Testis (tissue), 3 donors: ENCODE data around the gene MLC1. TPM values are rescaled to one million over a fixed set of nuclear protein-coding genes. Genes with fewer than 3 reads are reported as not detected.

ENCODE experiments used
- DNase-seq: peaks from one replicate; pipeline ENCODE4 v3.0.0-alpha.2; 2019
- H3K27ac ChIP-seq, 2 donors: fragments of 200-600 bp; sonication (generic); one replicate each; pipeline ENCODE4 v1.5.1; 2019
- H3K27me3 ChIP-seq: fragments of 200-600 bp; sonication (generic); one replicate; pipeline ENCODE4 v1.5.1; 2019
- H3K36me3 ChIP-seq: fragments of 200-600 bp; sonication (generic); one replicate; pipeline ENCODE4 v1.5.1; 2017; ENCODE audit warnings: low read depth; ENCODE audit errors: missing control alignments
- H3K4me1 ChIP-seq: fragments of 200-600 bp; sonication (generic); one replicate; pipeline ENCODE4 v1.5.1; 2019
- H3K4me3 ChIP-seq, 2 donors: fragments of 200-600 bp; sonication (generic); one replicate each; pipeline ENCODE4 v1.5.1; 2017 to 2019
- H3K9me3 ChIP-seq: fragments of 200-600 bp; sonication (generic); one replicate; pipeline ENCODE4 v1.5.1; 2017
- CTCF ChIP-seq, 3 experiments: fragments of 450-650 bp in 2 of 3; fragments of 200-600 bp in 1 of 3; sonication (generic) in 1 of 3; IDR thresholded peaks; one replicate each; pipeline ENCODE4 v1.5.1; 2016 to 2019; ENCODE audit warnings: antibody characterized with exemption in 3 of 3, mild to moderate bottlenecking in 2 of 3, moderate library complexity in 1 of 3
- POLR2A ChIP-seq: fragments of 450-650 bp; IDR thresholded peaks from one replicate; pipeline ENCODE4 v1.6.1; 2017; ENCODE audit warnings: antibody characterized with exemption, mild to moderate bottlenecking, moderate library complexity
- WGBS, 2 donors: methylation state at CpG; one replicate each; pipeline ENCODE4 v1.1.5; 2018; 5-methylcytosine and 5-hydroxymethylcytosine counted together
- intact Hi-C: fragments of 100-400 bp; cut with DNase I; formaldehyde crosslinking; loops from one replicate; pipeline ENCODE4 v1.15.1; 2023; ENCODE audit warnings: low total_unique reads
- polyA plus RNA-seq: library from polyadenylated mRNA; stranded (reverse); fragments of 350-450 nt; fragmentation: Illumina TruSeq; extraction: RNeasy Lipid Tissue Mini Kit (QIAGEN cat#74804); gene quantifications from one replicate; pipeline ENCODE4 v1.2.3, GENCODE V29; 2014; ENCODE audit warnings: low read depth, low replicate concordance; ENCODE audit not compliant: insufficient read depth
- total RNA-seq, 2 donors: library from RNA; depleted of rRNA; stranded (reverse); fragments of >200 nt; gene quantifications; one replicate each; pipeline ENCODE4 v1.2.3, GENCODE V29; 2016

MLC1 gene
- total and polyA plus RNA-seq, 3 donors from 2014 or later: 1.3 to 1.5 (median 1.3) TPM

GRCh38 chr22:50076646-50077535 is 8.3 kb downstream of the MLC1 start:
- DNase-seq: no peak
- TF ChIP-seq CTCF (IDR thresholded peaks at IDR 0.05) (no peak), POLR2A (no peak)
- H3K27ac ChIP-seq: no peak overlapping the region
- no peaks in the 10 kb centered on the region for H3K36me3 ChIP-seq
- H3K9me3 ChIP-seq: no peaks in the 10 kb centered on the region
- no peaks in the 10 kb centered on the region for H3K27me3 ChIP-seq
- intact Hi-C loops: no loop called here
- no peaks in the 10 kb centered on the region for H3K4me1 ChIP-seq
- no peak overlapping the region for H3K4me3 ChIP-seq
- 86 to 88% methylated on average over 40 to 43 of the region's 43 CpGs for WGBS, 2 donors

- Histone ChIP-seq H3K36me3 (no peaks in the 10 kb centered on the region), H3K9me3 (no peaks in the 10 kb centered on the region), H3K27me3 (no peaks in the 10 kb centered on the region), H3K4me1 (no peaks in the 10 kb centered on the region), H3K4me3 (no peak overlapping the region), H3K27ac (no peak overlapping the region)
- 88% methylated on average over 30 to 32 of the region's 32 CpGs for WGBS, 2 donors
- no peak for DNase-seq
- intact Hi-C loops: no loop called here
- no peak for TF ChIP-seq CTCF (IDR thresholded peaks at IDR 0.05)
Measured at GRCh38 chr22:50074551-50075530, 10.4 kb downstream of the MLC1 start.

GRCh38 chr22:50074056-50074455 is 11.2 kb downstream of the MLC1 start:
- Histone ChIP-seq H3K9me3 (no peaks in the 10 kb centered on the region), H3K4me1 (no peaks in the 10 kb centered on the region), H3K27ac (no peak overlapping the region), H3K4me3 (no peak overlapping the region), H3K27me3 (no peaks in the 10 kb centered on the region), H3K36me3 (no peaks in the 10 kb centered on the region)
- intact Hi-C loops: no loop called here
- WGBS, 2 donors: 75 to 76% methylated on average over 13 to 17 of the region's 17 CpGs
- no peak for DNase-seq
- TF ChIP-seq CTCF (IDR thresholded peaks at IDR 0.05): no peak
- no peak for TF ChIP-seq POLR2A

- H3K4me3 ChIP-seq: no peak overlapping the region
- 88 to 95% methylated on average over 17 to 28 of the region's 28 CpGs for WGBS, 2 donors
- H3K4me1 ChIP-seq: no peaks in the 10 kb centered on the region
- H3K36me3 ChIP-seq: no peaks in the 10 kb centered on the region
- no peak for DNase-seq
- intact Hi-C loops: no loop called here
- no peaks in the 10 kb centered on the region for H3K9me3 ChIP-seq
- H3K27ac ChIP-seq: no peak overlapping the region
- H3K27me3 ChIP-seq: no peaks in the 10 kb centered on the region
- no peak for TF ChIP-seq CTCF (IDR thresholded peaks at IDR 0.05)
- TF ChIP-seq POLR2A: no peak
Measured at GRCh38 chr22:50072714-50073538, 12.3 kb downstream of the MLC1 start.
